Ecto neural progenitor cell (in vitro differentiated cells): ENCODE data around the gene HOXB13.

Experiments
- DNase-seq: peaks from one replicate; pipeline ENCODE4 v3.0.0-alpha.2; 2018; ENCODE audit warnings: low spot score

HOXB13 gene

GRCh38 chr17:48726114-48726915, 2.2 kb downstream of the HOXB13 start:
- no peak for DNase-seq

- DNase-seq: no peak
Observed at GRCh38 chr17:48725288-48726064, 3.1 kb downstream of the HOXB13 start.

GRCh38 chr17:48725004-48725287, 3.6 kb downstream of the HOXB13 start:
- no peak for DNase-seq

GRCh38 chr17:48724251-48725003, 4.1 kb downstream of the HOXB13 start:
- peak; percentile 93 for DNase-seq

GRCh38 chr17:48723423-48724250, 4.9 kb downstream of the HOXB13 start:
- DNase-seq: no peak

GRCh38 chr17:48722915-48723422, 5.6 kb downstream of the HOXB13 start, which contains the start of gene PRAC2:
PRAC2 (plus strand) TSS chr17:48723185; CDS start chr17:48724411, 1,226 bp downstream.
- no peak for DNase-seq

GRCh38 chr17:48722201-48722907, 6.2 kb downstream of the HOXB13 start, which contains the start of gene PRAC1:
PRAC1 (minus strand) TSS chr17:48722518; CDS start chr17:48722392, 126 bp downstream.
- no peak for DNase-seq

- no peak for DNase-seq
Observed at GRCh38 chr17:48721009-48721402, 7.5 kb downstream of the HOXB13 start.

- DNase-seq: no peak
Observed at GRCh38 chr17:48720266-48721008, 8.1 kb downstream of the HOXB13 start.

GRCh38 chr17:48719642-48720265, 8.8 kb downstream of the HOXB13 start:
- DNase-seq: no peak

- DNase-seq: peak; percentile 71
Observed at GRCh38 chr17:48718761-48719641, 9.5 kb downstream of the HOXB13 start.

GRCh38 chr17:48718227-48718760, 10.3 kb downstream of the HOXB13 start:
- DNase-seq: no peak

GRCh38 chr17:48717367-48718226, 11.0 kb downstream of the HOXB13 start:
- DNase-seq: no peak

- DNase-seq: peak; percentile 36
Observed at GRCh38 chr17:48716549-48716948, 12.0 kb downstream of the HOXB13 start.

GRCh38 chr17:48715496-48716399, 12.8 kb downstream of the HOXB13 start:
- DNase-seq: peak; percentile 26

GRCh38 chr17:48711128-48711527, 17.4 kb downstream of the HOXB13 start:
- DNase-seq: peak; percentile 41
